ENCODE measurements around the gene CCND1. TPM values are rescaled to one million over a fixed set of nuclear protein-coding genes. Genes with fewer than 3 reads are reported as not detected.

CCND1 gene
- total and polyA plus RNA-seq, 2 experiments from 2014 or later = 20.1 to 36.5 TPM

- Histone ChIP-seq H3K9me3 (ENCODE audit: low read depth) (no peaks in the 10 kb centered on the region), H3K27me3 (peaks cover 55% of the 10 kb centered on the region), H3K27ac (no peak overlapping the region), H3K4me3 (peak overlapping the region; percentile 30), H3K4me1 (ENCODE audit: low read depth) (peaks cover 3% of the 10 kb centered on the region), H3K36me3 (no peaks in the 10 kb centered on the region)
- TF ChIP-seq CTCF (IDR thresholded peaks at IDR 0.05; ENCODE audit: low read depth, low read length) = no peak
- peak; percentile 95 to 97 for DNase-seq (ENCODE audit: low read depth in 1 of 2, low spot score in 1 of 2)
Observed at GRCh38 chr11:69638941-69639681, 1.8 kb upstream of the CCND1 start.

- no peaks in the 10 kb centered on the region for H3K36me3 ChIP-seq
- H3K27ac ChIP-seq = no peak overlapping the region
- no peak for DNase-seq (ENCODE audit: low read depth in 1 of 2, low spot score in 1 of 2)
- no peaks in the 10 kb centered on the region for H3K9me3 ChIP-seq (ENCODE audit: low read depth)
- H3K27me3 ChIP-seq = peaks cover 55% of the 10 kb centered on the region
- H3K4me3 ChIP-seq = no peak overlapping the region
- peaks cover 9% of the 10 kb centered on the region for H3K4me1 ChIP-seq (ENCODE audit: low read depth)
- no peak for TF ChIP-seq CTCF (IDR thresholded peaks at IDR 0.05; ENCODE audit: low read depth, low read length)
Observed at GRCh38 chr11:69639831-69640230, 1.1 kb upstream of the CCND1 start.

GRCh38 chr11:69640260-69640994 is 529 bp upstream of the CCND1 start:
- Histone ChIP-seq H3K9me3 (ENCODE audit: low read depth) (no peaks in the 10 kb centered on the region), H3K27me3 (peaks cover 55% of the 10 kb centered on the region), H3K36me3 (no peaks in the 10 kb centered on the region), H3K4me3 (peak overlapping the region; percentile 67), H3K27ac (no peak overlapping the region), H3K4me1 (ENCODE audit: low read depth) (peaks cover 9% of the 10 kb centered on the region)
- peak in 1 of 2 donors; percentile 33 for DNase-seq (ENCODE audit: low read depth in 1 of 2, low spot score in 1 of 2)
- no peak for TF ChIP-seq CTCF (IDR thresholded peaks at IDR 0.05; ENCODE audit: low read depth, low read length)

- no peaks in the 10 kb centered on the region for H3K36me3 ChIP-seq
- H3K9me3 ChIP-seq (ENCODE audit: low read depth) = no peaks in the 10 kb centered on the region
- peaks cover 52% of the 10 kb centered on the region for H3K27me3 ChIP-seq
- no peak for TF ChIP-seq CTCF (IDR thresholded peaks at IDR 0.05; ENCODE audit: low read depth, low read length)
- peaks cover 9% of the 10 kb centered on the region for H3K4me1 ChIP-seq (ENCODE audit: low read depth)
- peak in 1 of 2 donors; percentile 27 for DNase-seq (ENCODE audit: low read depth in 1 of 2, low spot score in 1 of 2)
- peak overlapping the region; percentile 67 for H3K4me3 ChIP-seq
- H3K27ac ChIP-seq = no peak overlapping the region
Observed at GRCh38 chr11:69641681-69642548, 959 bp downstream of the CCND1 start.

- Histone ChIP-seq H3K27ac (no peak overlapping the region), H3K4me1 (ENCODE audit: low read depth) (peaks cover 9% of the 10 kb centered on the region)
Observed at GRCh38 chr11:69642549-69642912, 1.6 kb downstream of the CCND1 start.

More at GRCh38 chr11:69642549-69642912, 1.6 kb downstream of the CCND1 start:
- Histone ChIP-seq H3K4me3 (peak overlapping the region; percentile 67), H3K36me3 (no peaks in the 10 kb centered on the region), H3K27me3 (peaks cover 46% of the 10 kb centered on the region), H3K9me3 (ENCODE audit: low read depth) (no peaks in the 10 kb centered on the region)
- TF ChIP-seq CTCF (IDR thresholded peaks at IDR 0.05; ENCODE audit: low read depth, low read length) = no peak
- DNase-seq (ENCODE audit: low read depth in 1 of 2, low spot score in 1 of 2) = peak in 1 of 2 donors; percentile 34

All from cardiac muscle cell (in vitro differentiated cells and primary cell).